Neural cell (in vitro differentiated cells): Measurements from ENCODE around the gene CPAMD8. TPM values are rescaled to one million over a fixed set of nuclear protein-coding genes. Genes with fewer than 3 reads are reported as not detected.

ENCODE experiments used
- H2AFZ ChIP-seq: fragments of 200-600, 300-800 bp; sonication (generic), shearing (Covaris generic); 2 replicates; pipeline ENCODE4 v1.6.0; 2014; ENCODE audit warnings: low read depth, mild to moderate bottlenecking, antibody characterized with exemption, low read length, moderate library complexity
- H3F3A ChIP-seq: fragments of 200-600 bp; shearing (Covaris generic); 2 replicates; pipeline ENCODE4 v1.6.1; 2016; ENCODE audit warnings: mild to moderate bottlenecking, moderate library complexity, mixed read lengths, antibody characterized with exemption, low read length; ENCODE audit not compliant: insufficient read depth, poor library complexity, severe bottlenecking
- H3K27ac ChIP-seq: fragments of 200-600, 300-800 bp; sonication (generic), shearing (Covaris generic); 2 replicates; pipeline ENCODE4 v1.5.1; 2014; ENCODE audit warnings: mild to moderate bottlenecking, low read length, moderate library complexity
- H3K27me3 ChIP-seq: fragments of 300-800, 200-600 bp; sonication (generic), shearing (Covaris generic); 2 replicates; pipeline ENCODE4 v1.6.0; 2014; ENCODE audit warnings: mild to moderate bottlenecking, low read depth, low read length, moderate library complexity; ENCODE audit not compliant: insufficient read depth
- H3K36me3 ChIP-seq: fragments of 300-800, 200-600 bp; sonication (generic), shearing (Covaris generic); 2 replicates; pipeline ENCODE4 v1.5.1; 2014; ENCODE audit warnings: mild to moderate bottlenecking, antibody characterized with exemption, low read length, moderate library complexity; ENCODE audit not compliant: insufficient read depth
- H3K4me2 ChIP-seq: fragments of 300-800, 200-600 bp; sonication (generic), shearing (Covaris generic); 2 replicates; pipeline ENCODE4 v1.6.0; 2014; ENCODE audit warnings: mild to moderate bottlenecking, low read length
- H3K4me3 ChIP-seq: fragments of 300-800, 200-600 bp; sonication (generic), shearing (Covaris generic); 2 replicates; pipeline ENCODE4 v1.5.1; 2014; ENCODE audit warnings: mild to moderate bottlenecking, low read length, moderate library complexity
- H3K79me2 ChIP-seq: fragments of 200-600 bp; shearing (Covaris generic); replicated peaks from 2 replicates; pipeline ENCODE4 v1.6.0; 2014; ENCODE audit warnings: mild to moderate bottlenecking, low read length, moderate library complexity; ENCODE audit not compliant: insufficient read depth
- H3K9ac ChIP-seq: fragments of 300-800, 200-600 bp; sonication (generic), shearing (Covaris generic); 2 replicates; pipeline ENCODE4 v1.6.1; 2016; ENCODE audit warnings: mild to moderate bottlenecking, low read length, mixed read lengths
- H3K9me2 ChIP-seq: fragments of 200-600 bp; shearing (Covaris generic); 2 replicates; pipeline ENCODE4 v1.6.1; 2016; ENCODE audit warnings: mild to moderate bottlenecking, low read length, mixed read lengths; ENCODE audit not compliant: insufficient read depth
- H3K9me3 ChIP-seq: fragments of 200-600, 300-800 bp; sonication (generic), shearing (Covaris generic); 2 replicates; pipeline ENCODE4 v1.6.1; 2016; ENCODE audit warnings: mild to moderate bottlenecking, mixed run types, low read length, moderate library complexity, mixed read lengths
- H4K20me1 ChIP-seq: fragments of 200-600 bp; shearing (Covaris generic); 2 replicates; pipeline ENCODE4 v1.6.1; 2016; ENCODE audit warnings: mild to moderate bottlenecking, mixed run types; ENCODE audit not compliant: insufficient read depth
- EP300 ChIP-seq: fragments of 450-650 bp; conservative IDR thresholded peaks from 2 replicates; pipeline ENCODE4 v1.6.1; 2014; ENCODE audit warnings: antibody characterized with exemption, mild to moderate bottlenecking, moderate library complexity; ENCODE audit not compliant: poor library complexity, severe bottlenecking
- EZH2 ChIP-seq: fragments of 200-600, 300-800 bp; shearing (Covaris generic), sonication (generic); IDR thresholded peaks from 2 replicates; pipeline ENCODE4 v1.6.1; 2014; ENCODE audit warnings: antibody characterized with exemption, low read length, borderline replicate concordance, mild to moderate bottlenecking; ENCODE audit not compliant: insufficient read depth, poor library complexity, severe bottlenecking
- MXI1 ChIP-seq: fragments of 450-650 bp; conservative IDR thresholded peaks from 2 replicates; pipeline ENCODE4 v1.6.1; 2014; ENCODE audit warnings: antibody characterized with exemption, mild to moderate bottlenecking; ENCODE audit not compliant: poor library complexity, severe bottlenecking
- POLR2AphosphoS5 ChIP-seq: IDR thresholded peaks from 2 replicates; pipeline ENCODE4 v1.6.1; 2012
- RAD21 ChIP-seq: fragments of 450-650 bp; conservative IDR thresholded peaks from 2 replicates; pipeline ENCODE4 v1.6.1; 2014; ENCODE audit warnings: antibody characterized with exemption, mild to moderate bottlenecking, moderate library complexity
- SMC3 ChIP-seq: fragments of 450-650 bp; conservative IDR thresholded peaks from 2 replicates; pipeline ENCODE4 v1.6.1; 2014; ENCODE audit warnings: antibody characterized with exemption, mild to moderate bottlenecking, moderate library complexity; ENCODE audit not compliant: poor library complexity
- TAF1 ChIP-seq: IDR thresholded peaks from 2 replicates; pipeline ENCODE4 v1.6.1; 2012; ENCODE audit warnings: low read depth
- polyA plus RNA-seq: library from polyadenylated mRNA; depleted of rRNA; stranded (reverse); fragments of >200 nt; gene quantifications from 2 replicates; pipeline ENCODE4 v1.2.3, GENCODE V29; 2014
- TF ChIP-seq, protein P1 (sequence below): fragments of 450-650 bp; IDR thresholded peaks from 2 replicates; pipeline ENCODE4 v1.5.1; 2014; ENCODE audit warnings: antibody characterized with exemption, mild to moderate bottlenecking, moderate library complexity; ENCODE audit not compliant: poor library complexity, severe bottlenecking
- TF ChIP-seq, protein P2 (sequence below): IDR thresholded peaks from 2 replicates; pipeline ENCODE4 v1.6.1; 2012; ENCODE audit warnings: borderline replicate concordance

CPAMD8 gene
- polyA plus RNA-seq, 1 donor from 2014 or later: 1.9 TPM

DNA sequence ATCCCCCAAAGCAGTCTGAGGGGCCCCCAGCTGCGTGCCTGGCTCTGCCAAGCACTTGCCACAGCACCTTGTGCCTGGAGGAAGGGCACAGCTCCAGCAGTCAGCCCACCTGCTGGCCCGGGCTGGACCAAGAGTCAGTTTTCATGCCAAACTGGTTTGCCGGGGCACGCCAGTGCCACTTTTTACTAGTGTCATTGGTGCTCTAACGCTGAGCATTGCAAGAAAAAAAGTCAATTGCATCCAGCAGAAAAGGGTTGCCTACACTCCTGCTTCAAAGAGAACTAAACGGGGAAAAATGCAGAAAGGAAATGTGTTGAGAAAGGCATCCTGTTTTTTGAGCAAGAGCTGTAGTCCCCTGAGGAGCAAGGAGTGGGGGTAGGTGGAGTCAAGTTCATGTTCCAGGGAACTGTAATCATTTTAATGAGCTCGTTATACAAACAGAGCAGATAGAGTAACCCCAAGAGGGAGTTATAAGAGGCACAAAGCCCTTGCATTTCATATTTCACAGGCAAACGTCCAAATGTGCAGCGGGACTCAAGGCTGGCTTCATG lies 69.4 kb downstream of the CPAMD8 start:
- no peaks in the 10 kb centered on the region for H3F3A ChIP-seq

DNA sequence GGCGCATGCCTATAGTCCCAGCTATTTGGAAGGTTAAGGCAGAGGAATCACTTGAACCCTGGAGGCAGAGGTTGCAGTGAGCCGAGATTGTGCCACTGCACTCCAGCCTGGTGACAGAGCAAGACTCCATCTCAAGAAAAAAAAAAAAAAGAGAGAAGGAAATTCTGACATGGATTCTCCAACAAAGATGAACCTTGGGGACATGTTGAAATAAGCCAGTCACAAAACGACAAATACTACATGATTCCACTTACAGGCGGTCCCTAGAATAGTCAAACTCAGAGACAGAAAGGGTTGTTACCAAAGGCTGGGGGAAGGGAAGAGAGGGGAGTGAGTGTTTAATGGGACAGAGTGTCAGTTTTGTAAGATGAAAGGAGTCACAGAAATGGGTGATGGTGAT lies 71.4 kb downstream of the CPAMD8 start:
- Histone ChIP-seq H3K27me3 (no peaks in the 10 kb centered on the region), H3K9me2 (no peaks in the 10 kb centered on the region), H2AFZ (no peak overlapping the region), H3K4me2 (no peak overlapping the region), H3K27ac (no peak overlapping the region), H3F3A (no peaks in the 10 kb centered on the region), H3K4me3 (no peak overlapping the region), H3K36me3 (no peaks in the 10 kb centered on the region), H4K20me1 (no peaks in the 10 kb centered on the region), H3K9ac (no peak overlapping the region), H3K9me3 (no peaks in the 10 kb centered on the region), H3K79me2 (no peaks in the 10 kb centered on the region)
- TF ChIP-seq EZH2 (no peak), MXI1 (no peak), RAD21 (no peak), EP300 (no peak), TAF1 (no peak), POLR2AphosphoS5 (no peak), SMC3 (no peak)
- TF ChIP-seq, protein P1, sequence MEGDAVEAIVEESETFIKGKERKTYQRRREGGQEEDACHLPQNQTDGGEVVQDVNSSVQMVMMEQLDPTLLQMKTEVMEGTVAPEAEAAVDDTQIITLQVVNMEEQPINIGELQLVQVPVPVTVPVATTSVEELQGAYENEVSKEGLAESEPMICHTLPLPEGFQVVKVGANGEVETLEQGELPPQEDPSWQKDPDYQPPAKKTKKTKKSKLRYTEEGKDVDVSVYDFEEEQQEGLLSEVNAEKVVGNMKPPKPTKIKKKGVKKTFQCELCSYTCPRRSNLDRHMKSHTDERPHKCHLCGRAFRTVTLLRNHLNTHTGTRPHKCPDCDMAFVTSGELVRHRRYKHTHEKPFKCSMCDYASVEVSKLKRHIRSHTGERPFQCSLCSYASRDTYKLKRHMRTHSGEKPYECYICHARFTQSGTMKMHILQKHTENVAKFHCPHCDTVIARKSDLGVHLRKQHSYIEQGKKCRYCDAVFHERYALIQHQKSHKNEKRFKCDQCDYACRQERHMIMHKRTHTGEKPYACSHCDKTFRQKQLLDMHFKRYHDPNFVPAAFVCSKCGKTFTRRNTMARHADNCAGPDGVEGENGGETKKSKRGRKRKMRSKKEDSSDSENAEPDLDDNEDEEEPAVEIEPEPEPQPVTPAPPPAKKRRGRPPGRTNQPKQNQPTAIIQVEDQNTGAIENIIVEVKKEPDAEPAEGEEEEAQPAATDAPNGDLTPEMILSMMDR: no peak
- TF ChIP-seq, protein P2, sequence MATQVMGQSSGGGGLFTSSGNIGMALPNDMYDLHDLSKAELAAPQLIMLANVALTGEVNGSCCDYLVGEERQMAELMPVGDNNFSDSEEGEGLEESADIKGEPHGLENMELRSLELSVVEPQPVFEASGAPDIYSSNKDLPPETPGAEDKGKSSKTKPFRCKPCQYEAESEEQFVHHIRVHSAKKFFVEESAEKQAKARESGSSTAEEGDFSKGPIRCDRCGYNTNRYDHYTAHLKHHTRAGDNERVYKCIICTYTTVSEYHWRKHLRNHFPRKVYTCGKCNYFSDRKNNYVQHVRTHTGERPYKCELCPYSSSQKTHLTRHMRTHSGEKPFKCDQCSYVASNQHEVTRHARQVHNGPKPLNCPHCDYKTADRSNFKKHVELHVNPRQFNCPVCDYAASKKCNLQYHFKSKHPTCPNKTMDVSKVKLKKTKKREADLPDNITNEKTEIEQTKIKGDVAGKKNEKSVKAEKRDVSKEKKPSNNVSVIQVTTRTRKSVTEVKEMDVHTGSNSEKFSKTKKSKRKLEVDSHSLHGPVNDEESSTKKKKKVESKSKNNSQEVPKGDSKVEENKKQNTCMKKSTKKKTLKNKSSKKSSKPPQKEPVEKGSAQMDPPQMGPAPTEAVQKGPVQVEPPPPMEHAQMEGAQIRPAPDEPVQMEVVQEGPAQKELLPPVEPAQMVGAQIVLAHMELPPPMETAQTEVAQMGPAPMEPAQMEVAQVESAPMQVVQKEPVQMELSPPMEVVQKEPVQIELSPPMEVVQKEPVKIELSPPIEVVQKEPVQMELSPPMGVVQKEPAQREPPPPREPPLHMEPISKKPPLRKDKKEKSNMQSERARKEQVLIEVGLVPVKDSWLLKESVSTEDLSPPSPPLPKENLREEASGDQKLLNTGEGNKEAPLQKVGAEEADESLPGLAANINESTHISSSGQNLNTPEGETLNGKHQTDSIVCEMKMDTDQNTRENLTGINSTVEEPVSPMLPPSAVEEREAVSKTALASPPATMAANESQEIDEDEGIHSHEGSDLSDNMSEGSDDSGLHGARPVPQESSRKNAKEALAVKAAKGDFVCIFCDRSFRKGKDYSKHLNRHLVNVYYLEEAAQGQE: no peak

More for the DNA sequence above, 69.4 kb downstream of the CPAMD8 start:
- Histone ChIP-seq H4K20me1 (no peaks in the 10 kb centered on the region), H3K9me2 (no peaks in the 10 kb centered on the region), H3K4me2 (no peak overlapping the region), H3K9me3 (no peaks in the 10 kb centered on the region), H3K27ac (no peak overlapping the region), H3K79me2 (no peaks in the 10 kb centered on the region), H3K4me3 (no peak overlapping the region), H3K9ac (no peak overlapping the region), H2AFZ (no peak overlapping the region), H3K27me3 (no peaks in the 10 kb centered on the region), H3K36me3 (no peaks in the 10 kb centered on the region)
- TF ChIP-seq, protein P2: no peak
- TF ChIP-seq MXI1 (no peak), EP300 (no peak), POLR2AphosphoS5 (no peak), RAD21 (no peak), SMC3 (no peak), TAF1 (no peak), EZH2 (no peak)
- TF ChIP-seq, protein P1: no peak
